Upper lobe of left lung (tissue), 6 donors: ENCODE results near the gene PRICKLE1. TPM values are rescaled to one million over a fixed set of nuclear protein-coding genes. Genes with fewer than 3 reads are reported as not detected.

Source experiments
- ATAC-seq, 2 donors: fragments of 200-7000 bp; cut with Tn5 transposase; one replicate each; pipeline ENCODE4 v1.9.1; 2022; ENCODE audit warnings: mild to moderate bottlenecking in 2 of 2, moderate library complexity in 2 of 2; ENCODE audit not compliant: low FRiP score in 2 of 2
- DNase-seq, 2 donors: peaks; one replicate each; pipeline ENCODE4 v3.0.0-alpha.2; 2019 to 2020
- H3K27ac ChIP-seq, 4 donors: fragments of 200-600 bp; sonication (generic); one replicate each; pipeline ENCODE4 v1.5.1; 2016 to 2019
- H3K27me3 ChIP-seq, 4 donors: fragments of 200-600 bp; sonication (generic); one replicate each; pipeline ENCODE4 v1.5.1; 2017 to 2019
- H3K36me3 ChIP-seq, 4 donors: fragments of 200-600 bp; sonication (generic); one replicate each; pipeline ENCODE4 v1.5.1; 2016 to 2019
- H3K4me1 ChIP-seq, 4 donors: fragments of 200-600 bp; sonication (generic); one replicate each; pipeline ENCODE4 v1.5.1; 2018 to 2019
- H3K4me3 ChIP-seq, 4 donors: fragments of 200-600 bp; sonication (generic); one replicate each; pipeline ENCODE4 v1.5.1; 2017 to 2019; ENCODE audit warnings: mild to moderate bottlenecking in 2 of 4, moderate library complexity in 1 of 4
- H3K9me3 ChIP-seq, 4 donors: fragments of 200-600 bp; sonication (generic); one replicate each; pipeline ENCODE4 v1.5.1; 2018 to 2019
- CTCF ChIP-seq, 6 experiments: fragments of 450-650 bp in 4 of 6; fragments of 200-600 bp in 2 of 6; sonication (generic) in 2 of 6; IDR thresholded peaks; one replicate each; pipeline ENCODE4 v1.5.1; 2016 to 2019; ENCODE audit warnings: antibody characterized with exemption in 6 of 6
- EP300 ChIP-seq, 4 donors: sonication (generic); formaldehyde crosslinking; IDR thresholded peaks; one replicate each; pipeline ENCODE4 v1.5.1; 2017; ENCODE audit warnings: antibody characterized with exemption in 4 of 4, control low read depth in 2 of 4
- POLR2A ChIP-seq, 4 donors: fragments of 450-650 bp; IDR thresholded peaks; one replicate each; pipeline ENCODE4 v1.5.1; 2016 to 2017; ENCODE audit warnings: antibody characterized with exemption in 4 of 4, mild to moderate bottlenecking in 2 of 4
- POLR2AphosphoS5 ChIP-seq, 2 donors: sonication (generic); formaldehyde crosslinking; IDR thresholded peaks; one replicate each; pipeline ENCODE4 v1.5.1; 2017; ENCODE audit warnings: antibody characterized with exemption in 2 of 2
- WGBS, 2 donors: methylation state at CpG; one replicate each; pipeline ENCODE4 v1.1.5; 2017 to 2018; 5-methylcytosine and 5-hydroxymethylcytosine counted together
- total RNA-seq, 6 donors: library from RNA; depleted of rRNA in 4 of 6; stranded (reverse); fragments of >200 nt in 4 of 6; gene quantifications; one replicate each; pipeline versions ENCODE4 v1.1.0 to v1.2.1, GENCODE V29; 2016 to 2021
- donor health status: DM: no; HTN: no; CAD: no; lungs with moderate emphysema.
- donor health status: DM: no; HTN: yes; CAD: no; lungs with severe emphysema.

Gene PRICKLE1
- total RNA-seq, 6 donors from 2014 or later: 7.3 to 18.2 (median 10.2) TPM

DNA sequence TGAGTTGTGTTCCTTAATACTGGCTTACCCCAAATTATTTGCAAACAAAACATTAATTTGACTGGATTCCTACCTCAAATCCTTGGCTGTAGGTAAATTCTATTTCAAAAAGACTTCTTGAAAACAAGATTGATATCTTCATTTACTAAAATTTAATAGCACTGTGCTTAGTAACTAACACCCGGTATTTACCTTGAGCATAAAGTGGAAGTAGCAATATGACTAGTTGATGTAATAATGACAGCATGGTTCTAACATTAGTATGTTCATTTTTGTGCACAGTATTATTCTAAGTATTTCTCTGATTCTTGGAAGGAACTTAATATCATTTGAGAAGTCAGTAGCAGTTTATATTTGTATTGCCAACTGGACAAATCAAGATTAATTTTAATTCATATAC, 166.8 kb downstream of the PRICKLE1 start:
- Histone ChIP-seq H3K9me3 (no peaks in the 10 kb centered on the region), H3K36me3 (peaks cover 0 to 3% (median 0%) of the 10 kb centered on the region in 4 donors), H3K27me3 (no peaks in the 10 kb centered on the region), H3K4me3 (no peak overlapping the region), H3K4me1 (peaks cover 0 to 11% (median 3%) of the 10 kb centered on the region in 4 donors), H3K27ac (no peak overlapping the region)
- WGBS, 2 donors: 95 to 97% methylated on average over 1 of the region's 1 CpG
- ATAC-seq (no peak), DNase-seq (no peak)
- TF ChIP-seq EP300 (IDR thresholded peaks at IDR 0.05) (no peak), POLR2A (IDR thresholded peaks at IDR 0.05) (no peak), CTCF (IDR thresholded peaks at IDR 0.05) (no peak), POLR2AphosphoS5 (IDR thresholded peaks at IDR 0.05) (no peak)

DNA sequence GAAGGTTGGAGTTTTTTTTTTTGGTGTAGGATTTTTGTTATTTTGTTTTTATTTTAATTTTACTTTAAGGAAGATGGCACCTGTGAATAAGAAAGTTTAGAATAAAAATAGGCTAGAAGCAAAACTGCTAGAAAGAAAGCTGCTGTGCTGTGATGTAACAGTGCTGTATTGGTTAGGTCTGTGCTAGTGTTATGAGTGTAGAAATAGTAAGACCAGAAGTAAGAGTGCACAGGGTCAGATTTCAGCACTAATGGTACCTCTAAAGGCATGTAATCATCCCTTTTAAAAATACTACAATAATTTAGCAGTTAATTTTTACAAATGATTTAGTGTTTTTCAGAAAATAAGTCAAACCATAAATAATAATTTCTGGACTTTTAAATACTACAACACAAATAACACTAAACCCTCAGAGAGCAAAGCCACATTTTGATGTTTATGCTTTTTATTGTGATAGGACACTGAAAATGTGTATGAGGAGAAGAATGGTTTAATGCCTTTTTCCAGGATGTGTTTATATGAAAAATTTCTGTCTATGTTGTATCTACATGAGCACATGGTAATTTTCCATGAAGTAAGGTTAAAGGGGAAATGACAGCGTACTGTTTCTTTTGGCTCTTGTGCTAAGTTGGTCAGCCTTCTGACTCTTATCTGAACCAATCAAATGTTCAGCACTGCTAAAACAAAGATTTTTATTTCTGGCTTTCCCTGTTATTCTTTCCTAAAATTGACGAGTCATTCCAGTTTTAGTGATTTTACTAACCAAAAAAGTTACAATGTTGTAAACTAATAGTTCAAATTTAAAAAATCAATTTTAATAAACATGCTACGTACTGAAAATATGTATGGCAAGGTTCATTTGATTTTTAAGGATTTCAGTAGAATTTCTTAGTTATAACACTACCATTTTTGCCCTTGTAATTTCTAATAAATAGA, 167.4 kb downstream of the PRICKLE1 start:
- Histone ChIP-seq H3K27ac (no peak overlapping the region), H3K36me3 (no peaks in the 10 kb centered on the region), H3K4me3 (no peak overlapping the region), H3K4me1 (peaks cover 0 to 11% (median 3%) of the 10 kb centered on the region in 4 donors), H3K9me3 (no peaks in the 10 kb centered on the region), H3K27me3 (no peaks in the 10 kb centered on the region)
- ATAC-seq (peak in 1 of 2 donors; percentile 69), DNase-seq (no peak)
- 70 to 86% methylated on average over 3 of the region's 3 CpGs for WGBS, 2 donors
- TF ChIP-seq POLR2AphosphoS5 (IDR thresholded peaks at IDR 0.05): no peak
- no peak for TF ChIP-seq POLR2A (IDR thresholded peaks at IDR 0.05)

DNA sequence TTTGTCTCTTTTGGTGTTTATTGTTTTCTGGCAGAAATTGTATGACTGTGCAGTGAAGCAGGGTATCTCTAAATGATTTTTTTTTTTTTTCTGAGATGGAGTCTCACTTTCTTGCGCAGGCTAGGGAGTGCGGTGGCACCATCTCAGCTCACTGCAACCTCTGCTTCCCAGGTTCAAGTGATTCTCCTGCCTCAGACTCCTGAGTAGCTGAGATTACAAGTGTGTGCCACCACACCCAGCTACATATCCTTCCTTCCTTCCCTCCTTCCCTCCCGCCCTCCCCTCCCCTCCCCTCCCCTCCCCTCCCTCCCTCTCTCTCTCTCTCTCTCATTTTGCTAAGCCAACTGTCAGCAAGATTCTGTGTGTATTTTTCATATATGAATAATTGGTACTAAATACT, 169.2 kb downstream of the PRICKLE1 start:
- DNase-seq (no peak), ATAC-seq (no peak)
- Histone ChIP-seq H3K27ac (no peak overlapping the region), H3K36me3 (no peaks in the 10 kb centered on the region), H3K27me3 (no peaks in the 10 kb centered on the region), H3K4me1 (peaks cover 0 to 11% (median 3%) of the 10 kb centered on the region in 4 donors), H3K4me3 (no peak overlapping the region), H3K9me3 (no peaks in the 10 kb centered on the region)
- 64 to 80% methylated on average over 2 of the region's 3 CpGs for WGBS, 2 donors
- TF ChIP-seq POLR2AphosphoS5 (IDR thresholded peaks at IDR 0.05): no peak
- TF ChIP-seq POLR2A (IDR thresholded peaks at IDR 0.05): no peak
- TF ChIP-seq EP300 (IDR thresholded peaks at IDR 0.05): no peak
- no peak for TF ChIP-seq CTCF (IDR thresholded peaks at IDR 0.05)

GRCh38 chr12:42410340-42410739, 179.2 kb downstream of the PRICKLE1 start:
- 25 to 55% methylated on average over 1 of the region's 1 CpG for WGBS, 2 donors
- no peak for DNase-seq
- ATAC-seq: no peak

More at GRCh38 chr12:42410340-42410739, 179.2 kb downstream of the PRICKLE1 start:
- Histone ChIP-seq H3K4me3 (no peak overlapping the region), H3K9me3 (no peaks in the 10 kb centered on the region), H3K27me3 (no peaks in the 10 kb centered on the region), H3K36me3 (no peaks in the 10 kb centered on the region), H3K27ac (no peak overlapping the region), H3K4me1 (peaks cover 0 to 5% (median 2%) of the 10 kb centered on the region in 4 donors)
- TF ChIP-seq POLR2AphosphoS5 (IDR thresholded peaks at IDR 0.05) (no peak), CTCF (IDR thresholded peaks at IDR 0.05) (no peak), POLR2A (IDR thresholded peaks at IDR 0.05) (no peak), EP300 (IDR thresholded peaks at IDR 0.05) (no peak)
